Keratinocyte (primary cell): ENCODE results near the gene PTGR2. TPM values are rescaled to one million over a fixed set of nuclear protein-coding genes. Genes with fewer than 3 reads are reported as not detected.

Experiments used
- DNase-seq: peaks from one replicate; pipeline ENCODE4 v3.0.0-alpha.2; 2011; ENCODE audit warnings: low read depth, missing footprints, low spot score
- FAIRE-seq: peaks from 2 replicates; lab custom pipeline; 2011; peaks lifted over from hg19 to GRCh38; lab: Jason Lieb, UNC
- H2AFZ ChIP-seq: 2 replicates; pipeline ENCODE4 v1.6.0; 2012; ENCODE audit warnings: low read length, control low read depth, inconsistent platforms; ENCODE audit not compliant: control insufficient read depth
- H3K27ac ChIP-seq: 2 replicates; pipeline ENCODE4 v1.5.1; 2011; ENCODE audit warnings: low read length; ENCODE audit not compliant: control insufficient read depth, insufficient read depth
- H3K27me3 ChIP-seq: 3 replicates; pipeline ENCODE4 v1.6.0; 2011; ENCODE audit warnings: low read length; ENCODE audit not compliant: control insufficient read depth, insufficient read depth; ENCODE audit errors: extremely low read depth
- H3K36me3 ChIP-seq, 2 experiments: 2 replicates in 1 of 2; 3 replicates in 1 of 2; pipeline ENCODE4 v1.5.1; 2011; ENCODE audit warnings: low read length in 2 of 2, mild to moderate bottlenecking in 1 of 2; ENCODE audit not compliant: control insufficient read depth in 2 of 2, insufficient read depth in 2 of 2; ENCODE audit errors: extremely low read depth in 1 of 2
- H3K4me1 ChIP-seq: 3 replicates; pipeline ENCODE4 v1.5.1; 2011; ENCODE audit warnings: low read length; ENCODE audit not compliant: control insufficient read depth, insufficient read depth; ENCODE audit errors: extremely low read depth
- H3K4me2 ChIP-seq: 3 replicates; pipeline ENCODE4 v1.6.0; 2011; ENCODE audit warnings: low read depth, low read length; ENCODE audit not compliant: control insufficient read depth, insufficient read depth; ENCODE audit errors: extremely low read depth
- H3K4me3 ChIP-seq, 3 experiments: fragments of 200-600 bp in 1 of 3; sonication (generic) in 1 of 3; 2 replicates in 2 of 3; 3 replicates in 1 of 3; pipeline ENCODE4 v1.5.1; 2011 to 2016; ENCODE audit warnings: low read length in 3 of 3, mild to moderate bottlenecking in 3 of 3, control low read depth in 2 of 3, inconsistent platforms in 1 of 3, low read depth in 1 of 3, mixed read lengths in 1 of 3, mixed run types in 1 of 3, moderate library complexity in 1 of 3; ENCODE audit not compliant: control insufficient read depth in 2 of 3, insufficient read depth in 2 of 3; ENCODE audit errors: extremely low read depth in 1 of 3
- H3K79me2 ChIP-seq: 2 replicates; pipeline ENCODE4 v1.6.0; 2012; ENCODE audit warnings: low read length; ENCODE audit not compliant: control insufficient read depth, insufficient read depth
- H3K9ac ChIP-seq: 3 replicates; pipeline ENCODE4 v1.6.0; 2011; ENCODE audit warnings: low read length; ENCODE audit not compliant: control insufficient read depth, insufficient read depth; ENCODE audit errors: extremely low read depth
- H3K9me1 ChIP-seq: 3 replicates; pipeline ENCODE4 v1.6.0; 2011; ENCODE audit warnings: low read length; ENCODE audit not compliant: control insufficient read depth, insufficient read depth; ENCODE audit errors: extremely low read depth
- H3K9me3 ChIP-seq: 2 replicates; pipeline ENCODE4 v1.5.1; 2012; ENCODE audit warnings: low read depth, low read length; ENCODE audit not compliant: control insufficient read depth
- H4K20me1 ChIP-seq: 3 replicates; pipeline ENCODE4 v1.6.0; 2011; ENCODE audit warnings: low read length; ENCODE audit not compliant: control insufficient read depth, insufficient read depth; ENCODE audit errors: extremely low read depth
- CTCF ChIP-seq, 3 experiments: IDR thresholded peaks in 1 of 3; conservative IDR thresholded peaks in 1 of 3; optimal IDR thresholded peaks in 1 of 3; 2 replicates in 2 of 3; 3 replicates in 1 of 3; pipeline versions ENCODE3 to v1.5.1; 2011; ENCODE audit warnings: low read length in 3 of 3, mild to moderate bottlenecking in 3 of 3, moderate library complexity in 2 of 3, control low read depth in 1 of 3, inconsistent platforms in 1 of 3; ENCODE audit not compliant: insufficient read depth in 2 of 3; ENCODE audit errors: extremely low read depth in 1 of 3
- EZH2 ChIP-seq: IDR thresholded peaks from one replicate; pipeline ENCODE4 v1.6.1; 2012; ENCODE audit warnings: inconsistent platforms, mild to moderate bottlenecking, low read length, moderate library complexity
- dilution Hi-C: fragments of 300-500 bp; cut with MboI; formaldehyde crosslinking; loops from one replicate; pipeline ENCODE4 v1.7.0; 2020; ENCODE audit warnings: low sequenced_read_pairs; ENCODE audit not compliant: extremely low pct_ligation_motif_present
- polyA plus RNA-seq, 5 experiments: library from polyadenylated mRNA; depleted of rRNA in 3 of 5; stranded (reverse) in 3 of 5; stranded (forward) in 1 of 5; unstranded in 1 of 5; fragments of >200 nt; gene quantifications; 1 replicate in 1 of 5; 2 replicates in 3 of 5; 3 replicates in 1 of 5; pipeline versions ENCODE4 v1.2.1 to v1.2.3, GENCODE V29; 2011 to 2012; ENCODE audit warnings: missing spikeins in 2 of 5, low read depth in 1 of 5, low replicate concordance in 1 of 5

Gene PTGR2
- polyA plus RNA-seq, 1 donor (not counting 4 experiments of a cell fraction or from before 2014, with no cell fraction given) = 19.5 TPM

GRCh38 chr14:73809391-73809790 lies 42.2 kb upstream of the PTGR2 start:
- TF ChIP-seq EZH2 (no peak), CTCF (optimal IDR thresholded peaks at IDR 0.05 in 1 of 3, IDR thresholded peaks at IDR 0.05 in 1 of 3, conservative IDR thresholded peaks at IDR 0.05 in 1 of 3; ENCODE audit: extremely low read depth in 1 of 3, insufficient read depth in 2 of 3, low read length in 3 of 3) (no peak)
- H4K20me1 ChIP-seq = no peaks in the 10 kb centered on the region
- H3K79me2 ChIP-seq = no peaks in the 10 kb centered on the region
- H3K27ac ChIP-seq = no peak overlapping the region
- dilution Hi-C loops = no loop called here
- DNase-seq (no peak), FAIRE-seq (no peak)
- H3K4me3 ChIP-seq = no peak overlapping the region
- H3K4me1 ChIP-seq = peaks cover 7% of the 10 kb centered on the region
- no peak overlapping the region for H3K9ac ChIP-seq
- H3K36me3 ChIP-seq = no peaks in the 10 kb centered on the region
- H3K27me3 ChIP-seq = no peaks in the 10 kb centered on the region
- H2AFZ ChIP-seq = no peak overlapping the region
- no peaks in the 10 kb centered on the region for H3K9me1 ChIP-seq
- no peaks in the 10 kb centered on the region for H3K9me3 ChIP-seq
- H3K4me2 ChIP-seq = no peak overlapping the region

GRCh38 chr14:73810478-73811163 lies 41.0 kb upstream of the PTGR2 start:
- dilution Hi-C loops = no loop called here

More at GRCh38 chr14:73810478-73811163, 41.0 kb upstream of the PTGR2 start:
- FAIRE-seq = no peak
- DNase-seq = no peak
- Histone ChIP-seq H3K36me3 (no peaks in the 10 kb centered on the region), H2AFZ (no peak overlapping the region), H4K20me1 (no peaks in the 10 kb centered on the region), H3K27me3 (no peaks in the 10 kb centered on the region), H3K9ac (no peak overlapping the region), H3K27ac (no peak overlapping the region), H3K4me3 (no peak overlapping the region), H3K4me2 (no peak overlapping the region), H3K79me2 (no peaks in the 10 kb centered on the region), H3K4me1 (peaks cover 7% of the 10 kb centered on the region), H3K9me1 (no peaks in the 10 kb centered on the region), H3K9me3 (no peaks in the 10 kb centered on the region)
- TF ChIP-seq EZH2 (no peak), CTCF (optimal IDR thresholded peaks at IDR 0.05 in 1 of 3, IDR thresholded peaks at IDR 0.05 in 1 of 3, conservative IDR thresholded peaks at IDR 0.05 in 1 of 3; ENCODE audit: extremely low read depth in 1 of 3, insufficient read depth in 2 of 3, low read length in 3 of 3) (no peak)
